Astrocyte (in vitro differentiated cells and primary cell): ENCODE data around the gene INTS4.

Source experiments
- CTCF ChIP-seq: IDR thresholded peaks from 2 replicates; pipeline ENCODE4 v1.5.1; 2011; ENCODE audit warnings: low read depth, mild to moderate bottlenecking, inconsistent platforms, low read length, moderate library complexity; ENCODE audit not compliant: insufficient read depth
- EZH2 ChIP-seq: IDR thresholded peaks from 2 replicates; pipeline ENCODE4 v1.6.1; 2012; ENCODE audit warnings: mild to moderate bottlenecking, low read length, inconsistent platforms; ENCODE audit not compliant: insufficient read depth

GRCh38 chr11:77873345-77873744, 121.1 kb downstream of the INTS4 start:
- TF ChIP-seq CTCF (no peak), EZH2 (no peak)
